Measurements from ENCODE around the gene ZNF480.

DNA sequence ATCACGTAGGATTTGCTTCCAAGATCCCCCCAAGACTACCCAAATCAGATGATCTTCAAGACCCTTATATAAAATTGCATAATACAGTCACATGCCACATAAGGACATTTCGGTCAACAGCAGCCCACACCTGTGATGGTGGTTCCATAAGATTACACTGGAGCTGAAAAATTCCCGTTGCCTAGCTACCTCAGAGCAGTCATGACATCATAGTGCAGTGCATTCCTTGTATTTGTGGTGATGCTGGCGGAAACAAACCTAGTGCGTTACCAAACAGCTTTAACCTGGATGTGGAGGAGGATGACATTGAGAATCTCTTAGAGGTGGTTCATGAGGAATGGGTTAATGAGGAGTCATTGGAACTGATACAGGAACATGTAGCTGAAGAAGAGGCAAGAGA lies 22.8 kb upstream of the ZNF480 start:
- TF ChIP-seq, protein P1, sequence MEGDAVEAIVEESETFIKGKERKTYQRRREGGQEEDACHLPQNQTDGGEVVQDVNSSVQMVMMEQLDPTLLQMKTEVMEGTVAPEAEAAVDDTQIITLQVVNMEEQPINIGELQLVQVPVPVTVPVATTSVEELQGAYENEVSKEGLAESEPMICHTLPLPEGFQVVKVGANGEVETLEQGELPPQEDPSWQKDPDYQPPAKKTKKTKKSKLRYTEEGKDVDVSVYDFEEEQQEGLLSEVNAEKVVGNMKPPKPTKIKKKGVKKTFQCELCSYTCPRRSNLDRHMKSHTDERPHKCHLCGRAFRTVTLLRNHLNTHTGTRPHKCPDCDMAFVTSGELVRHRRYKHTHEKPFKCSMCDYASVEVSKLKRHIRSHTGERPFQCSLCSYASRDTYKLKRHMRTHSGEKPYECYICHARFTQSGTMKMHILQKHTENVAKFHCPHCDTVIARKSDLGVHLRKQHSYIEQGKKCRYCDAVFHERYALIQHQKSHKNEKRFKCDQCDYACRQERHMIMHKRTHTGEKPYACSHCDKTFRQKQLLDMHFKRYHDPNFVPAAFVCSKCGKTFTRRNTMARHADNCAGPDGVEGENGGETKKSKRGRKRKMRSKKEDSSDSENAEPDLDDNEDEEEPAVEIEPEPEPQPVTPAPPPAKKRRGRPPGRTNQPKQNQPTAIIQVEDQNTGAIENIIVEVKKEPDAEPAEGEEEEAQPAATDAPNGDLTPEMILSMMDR (IDR thresholded peaks at IDR 0.05): no peak
- no peak for TF ChIP-seq EZH2 (IDR thresholded peaks at IDR 0.05; ENCODE audit: borderline replicate concordance, insufficient read depth, low read depth, low read length, poor library complexity, severe bottlenecking)

Measured in B cell (primary cell).